ENCODE data around the gene PNLIPRP2. TPM values are rescaled to one million over a fixed set of nuclear protein-coding genes. Genes with fewer than 3 reads are reported as not detected.

PNLIPRP2 gene
- polyA plus RNA-seq, 1 donor, result not detected

DNA sequence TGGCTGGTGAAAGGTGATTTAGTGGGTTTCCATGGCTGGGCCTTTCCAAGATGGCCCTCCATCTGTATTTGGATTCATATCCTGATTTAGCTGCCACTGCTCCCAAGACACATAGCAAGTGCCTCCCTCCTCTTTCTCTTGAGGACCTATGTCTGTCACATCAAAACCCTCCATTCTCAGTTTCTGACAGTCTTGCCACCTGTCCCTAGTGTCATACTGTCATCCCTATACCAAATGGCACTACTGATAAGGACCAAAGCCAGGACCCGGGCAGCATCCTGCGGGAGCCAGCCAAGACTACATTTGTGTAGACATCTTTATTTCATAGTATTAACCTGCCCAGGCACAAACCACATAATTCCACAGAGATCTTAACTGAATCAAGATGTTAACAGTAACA is 34.8 kb downstream of the PNLIPRP2 start:
- DNase-seq, result no peak

DNA sequence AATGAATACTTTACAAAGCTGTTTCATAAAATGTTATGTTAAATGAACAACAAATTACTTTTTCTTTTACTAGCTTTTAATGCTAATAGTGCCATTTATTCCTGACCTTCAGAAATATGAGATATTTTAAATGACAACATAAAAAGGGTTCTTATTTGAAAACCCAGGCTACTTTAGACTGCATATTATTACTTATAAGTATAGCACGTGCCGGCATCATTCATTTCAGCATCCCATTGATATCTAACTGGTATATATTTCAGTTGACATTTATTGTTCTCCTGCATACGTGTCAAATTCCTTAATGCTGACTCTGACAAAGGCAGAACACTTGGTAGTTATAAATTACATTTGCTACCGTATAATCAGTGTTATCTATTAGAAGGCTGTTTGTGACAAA is 35.3 kb downstream of the PNLIPRP2 start:
- no peak for DNase-seq

DNA sequence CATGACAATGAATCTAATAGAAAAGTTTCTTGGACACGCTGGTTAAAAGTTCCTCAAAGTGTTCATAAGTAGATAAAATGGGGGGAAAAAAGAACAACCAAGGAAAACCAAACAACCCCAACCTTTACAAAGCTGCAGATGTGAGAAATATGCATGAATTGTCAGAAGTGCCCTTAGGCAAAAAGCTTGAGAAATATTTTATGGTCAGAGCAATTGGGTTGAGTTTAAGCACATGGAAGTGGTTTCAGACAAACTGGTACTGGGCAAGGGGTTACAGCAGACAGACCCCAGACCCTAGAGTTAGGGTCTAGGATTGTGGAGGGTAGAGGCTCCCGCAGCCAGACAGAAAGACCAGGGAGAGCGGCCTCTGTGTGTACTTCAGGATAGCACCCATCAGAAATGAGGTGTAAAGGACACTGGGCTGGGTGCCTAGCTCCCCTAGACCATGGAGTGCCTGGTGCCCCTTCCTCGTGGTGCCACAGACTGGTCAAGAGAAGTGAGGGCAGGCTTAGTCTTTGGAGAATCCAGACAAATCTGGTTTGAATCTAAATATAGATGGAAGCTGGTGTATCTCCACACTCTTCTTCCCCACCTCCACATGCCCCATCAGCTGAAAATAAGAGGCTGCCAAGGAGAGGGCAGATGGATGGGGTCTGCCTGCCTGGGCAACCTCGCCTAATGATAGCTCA is 37.3 kb downstream of the PNLIPRP2 start:
- DNase-seq, result no peak

DNA sequence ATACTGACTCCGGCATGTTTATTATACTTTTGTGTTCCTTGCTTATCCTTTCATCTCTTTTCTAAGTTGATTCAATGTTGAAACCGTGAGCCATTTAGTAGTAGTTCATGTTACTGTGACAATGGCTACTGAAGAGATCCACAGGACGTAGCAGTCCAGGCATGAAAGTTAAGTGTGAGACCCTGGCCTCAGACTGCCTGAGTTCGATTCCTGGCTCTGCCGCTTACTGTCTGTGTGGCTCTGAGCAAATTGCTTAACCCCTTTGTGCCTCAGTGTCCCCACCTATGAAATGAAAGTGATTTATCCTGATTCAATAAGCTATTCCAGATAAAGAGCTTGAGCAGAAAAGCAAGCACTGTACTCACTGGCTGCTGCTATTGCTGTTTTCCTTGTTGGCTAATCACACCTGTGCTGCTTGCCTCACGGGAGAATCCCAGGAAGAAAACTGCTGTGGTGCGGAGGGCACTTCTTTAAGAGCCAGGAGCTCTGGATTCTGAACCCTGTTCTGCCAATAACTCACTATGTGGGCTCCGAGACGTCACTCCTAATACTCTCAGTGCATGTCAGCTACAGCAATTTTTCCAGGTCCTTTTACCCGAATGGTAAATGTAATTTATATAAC is 38.4 kb downstream of the PNLIPRP2 start:
- no peak for DNase-seq

DNA sequence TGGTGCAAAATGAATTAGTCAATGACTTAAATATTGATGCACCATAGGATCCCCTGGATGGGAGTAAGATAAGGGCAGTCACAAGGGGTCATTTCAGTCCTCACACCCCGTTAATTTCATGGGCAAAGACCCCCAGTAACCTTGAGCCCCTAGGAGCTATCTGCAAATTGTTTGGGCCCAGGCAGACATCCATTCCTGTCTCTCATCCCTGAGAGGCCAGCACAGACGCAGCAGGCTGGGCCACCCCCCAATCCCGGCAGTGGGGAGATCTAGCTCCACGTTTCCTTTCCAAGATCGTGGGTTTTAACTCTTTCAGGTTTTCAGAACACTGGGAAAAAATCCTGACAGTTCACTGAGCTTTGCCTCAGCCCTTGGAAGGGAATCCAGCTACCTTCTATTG is 40.1 kb downstream of the PNLIPRP2 start:
- no peak for DNase-seq

DNA sequence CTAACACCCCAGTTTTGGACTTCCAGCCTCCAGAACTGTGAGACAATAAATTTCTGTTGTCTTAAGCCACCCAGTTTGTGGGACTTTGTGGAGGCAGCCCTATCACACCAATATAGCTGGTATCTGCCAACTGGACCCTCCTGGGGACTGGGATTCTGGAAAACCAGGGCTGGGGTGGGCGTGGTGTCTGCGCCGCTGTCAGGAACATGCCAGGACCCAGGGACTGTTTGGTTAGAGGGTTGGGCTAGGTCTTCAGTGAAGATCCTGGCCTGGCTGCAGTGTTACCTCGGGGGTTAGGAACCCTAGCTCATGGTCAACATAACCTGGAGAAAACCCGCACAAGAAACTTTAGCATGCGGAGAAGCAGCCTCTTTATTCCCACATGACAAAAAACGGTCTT is 42.6 kb downstream of the PNLIPRP2 start:
- no peak for DNase-seq

DNA sequence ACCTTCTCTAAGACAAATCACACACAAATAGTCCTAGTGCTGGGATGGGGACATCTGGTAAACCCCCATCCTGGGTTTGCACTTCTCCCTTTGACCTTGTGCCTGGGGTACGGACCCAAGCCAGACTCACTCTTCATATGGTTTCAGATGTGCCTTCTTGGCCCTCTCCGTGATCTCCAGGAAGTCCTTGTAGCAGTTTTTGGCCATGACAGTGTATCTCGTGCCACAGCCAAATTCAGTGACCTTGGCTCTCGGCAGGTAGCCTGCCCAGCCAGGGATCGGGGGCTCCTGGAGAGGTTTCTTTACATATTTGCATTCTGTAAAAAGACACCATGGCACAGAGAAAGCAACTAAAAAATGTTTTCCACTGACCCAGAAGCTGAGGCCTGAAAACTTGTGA is 43.9 kb downstream of the PNLIPRP2 start:
- DNase-seq, result no peak

DNA sequence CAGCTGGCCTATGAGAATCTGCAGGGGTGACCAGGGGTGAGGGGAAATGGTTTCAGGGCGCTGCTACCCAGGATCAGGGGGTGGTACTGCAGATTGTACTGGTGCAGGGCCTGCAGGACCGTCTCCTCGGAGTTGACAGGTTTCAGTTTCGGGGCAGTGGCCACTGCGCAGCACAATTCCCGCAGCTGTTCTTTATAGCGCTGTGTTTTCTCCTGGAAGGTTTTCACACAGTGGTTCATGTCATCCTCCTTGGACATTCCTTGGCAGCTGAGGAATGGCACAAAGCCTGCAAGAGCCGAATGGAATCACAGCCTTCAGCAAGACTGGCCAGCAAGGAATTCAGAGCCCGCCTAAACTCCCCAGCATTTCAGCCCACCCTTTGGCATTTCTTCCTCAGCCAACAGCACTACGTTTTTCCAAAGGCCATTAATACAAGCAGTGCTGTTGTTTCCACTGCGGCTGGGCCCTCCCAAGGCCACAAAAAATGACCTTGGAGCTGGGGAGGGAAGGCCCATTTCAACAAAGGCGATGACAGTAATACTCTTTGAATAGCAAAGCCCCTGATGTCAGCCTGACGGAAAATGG is 44.9 kb downstream of the PNLIPRP2 start:
- peak; percentile 77 for DNase-seq

DNA sequence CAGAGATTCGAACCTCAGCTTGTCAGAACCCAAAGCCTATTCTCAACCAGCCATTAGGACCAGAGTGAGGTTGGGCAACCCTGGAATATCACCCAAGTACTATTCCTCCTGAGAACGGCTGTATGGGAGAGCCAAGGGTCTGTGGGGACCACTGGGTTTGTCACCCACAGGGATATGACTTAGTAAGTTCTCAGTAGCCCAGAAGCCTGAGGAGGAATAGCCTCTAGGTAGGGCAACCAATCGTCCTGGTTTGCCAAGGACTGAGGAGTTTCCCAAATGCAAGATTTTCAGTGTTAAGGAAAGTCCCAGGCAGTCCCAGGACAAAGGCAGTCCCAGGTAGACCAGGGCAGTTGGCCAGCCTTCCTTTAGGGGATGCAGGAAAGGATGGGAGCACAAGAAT is 46.7 kb downstream of the PNLIPRP2 start:
- no peak for DNase-seq

DNA sequence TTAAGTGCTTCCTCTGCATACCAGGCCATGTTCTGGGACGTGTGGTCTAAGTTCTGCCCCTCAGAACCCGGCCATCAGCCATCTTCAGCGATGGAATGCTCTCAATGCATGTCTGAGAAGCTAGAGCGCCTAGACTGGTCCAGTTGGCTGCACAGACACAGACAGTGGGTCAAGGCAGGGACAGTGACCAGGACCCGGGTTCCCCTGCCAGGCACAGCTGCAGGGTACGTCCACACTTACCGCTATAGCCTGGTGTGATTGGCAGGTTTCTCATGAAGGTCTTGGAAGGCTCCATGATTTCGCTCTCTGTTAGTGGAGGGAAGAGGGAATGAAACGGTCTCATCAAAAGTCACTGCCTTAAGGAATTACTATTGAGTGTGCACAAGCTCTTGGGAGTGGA is 47.3 kb downstream of the PNLIPRP2 start:
- no peak for DNase-seq

DNA sequence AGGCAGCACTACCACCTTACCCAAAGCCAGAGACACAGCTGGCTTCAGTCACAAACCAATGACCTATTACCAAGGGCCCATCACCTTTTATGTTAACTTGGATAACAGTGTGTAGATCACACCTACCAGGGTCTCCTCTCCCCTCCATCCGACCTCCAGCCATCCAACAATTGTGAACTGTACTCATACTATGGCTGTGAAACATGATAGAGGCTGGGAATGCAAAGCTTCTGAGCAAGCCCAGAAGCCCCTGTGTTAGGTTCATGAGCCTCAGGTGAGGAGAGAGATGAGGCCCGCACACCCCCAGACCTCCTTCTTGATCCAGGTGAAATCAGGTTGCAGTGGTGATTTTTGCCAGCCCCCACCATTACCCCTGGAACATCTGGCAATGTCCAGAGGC is 47.7 kb downstream of the PNLIPRP2 start:
- no peak for DNase-seq

DNA sequence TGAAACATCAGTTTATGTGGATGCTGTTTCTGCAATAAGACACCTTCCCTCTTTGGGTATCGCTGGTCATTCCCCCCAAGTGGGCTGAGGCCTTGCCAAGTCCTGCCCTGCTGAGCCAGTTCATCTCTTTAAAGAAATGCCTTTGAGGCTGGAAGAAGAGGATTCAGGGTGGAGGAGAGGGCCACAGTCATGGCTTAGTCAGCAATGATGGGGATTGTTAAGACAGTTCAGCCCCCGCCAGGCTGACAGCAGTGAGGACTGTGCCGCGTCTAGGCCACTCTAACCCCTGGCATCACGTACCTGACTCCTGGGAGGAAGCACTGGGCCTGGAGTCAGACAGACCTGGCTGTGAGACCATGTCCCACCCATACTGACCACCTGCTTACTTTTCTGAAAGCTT is 48.3 kb downstream of the PNLIPRP2 start:
- no peak for DNase-seq

DNA sequence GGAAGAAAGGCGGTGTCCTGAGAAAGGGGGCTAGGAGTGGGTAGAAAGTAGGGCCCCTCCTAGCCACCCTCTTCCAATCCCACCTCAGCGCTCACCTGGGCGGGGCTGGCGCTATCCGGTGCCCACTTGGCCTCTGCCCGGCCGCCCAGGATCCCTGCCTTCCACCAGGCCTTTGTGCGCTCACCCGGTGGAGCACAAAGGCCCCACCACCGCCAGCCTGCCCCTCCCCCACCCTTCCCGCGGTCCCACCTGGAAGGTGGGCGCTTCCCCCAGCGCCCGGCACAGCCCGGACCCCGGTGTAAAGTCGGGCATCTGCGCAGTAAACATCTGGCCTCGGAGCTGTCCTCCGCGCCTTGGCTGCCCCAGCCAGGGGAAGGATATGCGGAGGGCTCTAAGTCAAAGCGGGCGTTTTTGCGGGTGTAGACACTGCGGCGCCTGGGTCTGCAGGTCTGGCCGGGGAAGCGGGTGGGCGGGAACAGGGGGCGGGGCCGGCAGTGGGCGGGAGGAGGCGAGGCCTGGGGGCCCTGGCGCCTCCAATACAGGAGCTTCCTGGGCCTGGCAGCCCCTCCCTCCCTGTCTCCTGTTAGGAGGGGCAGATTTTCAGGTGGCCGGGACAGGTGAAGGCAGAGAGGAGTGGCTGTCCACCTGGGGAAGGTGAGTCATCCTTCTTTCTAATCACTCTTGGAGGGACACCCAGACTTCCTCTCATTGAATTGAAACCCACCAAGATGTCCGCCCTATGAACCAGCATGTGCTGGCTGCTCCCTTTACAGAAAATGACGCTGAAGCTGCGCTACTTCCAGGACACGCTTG is 49.3 kb downstream of the PNLIPRP2 start:
- DNase-seq, result no peak

DNA sequence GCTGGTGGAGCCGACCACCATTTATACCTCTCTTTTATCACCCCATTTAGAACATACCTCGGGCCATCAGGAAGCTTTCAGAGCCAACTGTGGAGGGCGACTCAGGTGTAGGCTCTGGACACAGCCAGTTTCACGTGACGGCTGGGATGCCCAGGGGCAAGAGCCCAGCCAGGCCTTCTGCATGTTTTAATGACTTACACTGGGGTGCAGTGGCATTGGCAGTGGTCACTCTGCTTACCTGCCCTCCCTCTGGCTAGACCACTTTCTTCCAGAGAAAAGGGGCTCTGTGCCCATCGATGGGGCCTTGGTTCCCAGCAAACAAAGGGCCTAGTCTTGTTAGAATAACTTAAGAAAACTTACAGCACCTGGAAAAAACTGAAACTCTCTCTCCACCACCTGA is 50.0 kb downstream of the PNLIPRP2 start:
- no peak for DNase-seq

DNA sequence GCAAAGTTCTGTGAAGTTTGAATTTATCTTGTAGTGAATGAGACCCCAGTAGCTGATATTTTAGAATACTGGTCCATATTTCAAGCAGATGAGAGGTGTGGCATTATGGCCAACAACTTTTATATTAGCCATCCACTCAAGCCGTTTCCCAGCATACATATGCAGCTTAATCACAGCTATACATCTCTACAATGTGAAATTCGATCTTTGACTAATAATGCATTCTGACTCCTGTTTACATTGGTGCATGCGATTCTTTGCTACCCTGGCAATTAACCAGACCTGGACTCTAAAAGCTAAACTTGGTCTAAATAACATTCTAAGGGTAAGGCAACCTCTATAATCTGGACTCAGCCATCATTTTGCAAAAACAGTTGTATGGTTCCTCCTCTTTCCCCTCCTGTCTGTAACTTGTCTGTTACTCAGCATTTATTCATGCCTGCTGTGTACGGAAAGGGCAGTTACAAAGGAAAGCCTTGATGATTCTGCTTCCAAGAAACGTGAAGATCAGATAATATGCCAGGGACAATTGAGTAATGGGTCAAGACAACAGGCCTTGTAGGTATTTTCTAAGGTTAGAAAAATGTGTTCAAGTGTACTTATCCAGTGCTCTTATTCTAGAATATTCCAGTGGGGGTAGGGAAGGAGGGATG is 50.6 kb downstream of the PNLIPRP2 start:
- DNase-seq, result no peak

DNA sequence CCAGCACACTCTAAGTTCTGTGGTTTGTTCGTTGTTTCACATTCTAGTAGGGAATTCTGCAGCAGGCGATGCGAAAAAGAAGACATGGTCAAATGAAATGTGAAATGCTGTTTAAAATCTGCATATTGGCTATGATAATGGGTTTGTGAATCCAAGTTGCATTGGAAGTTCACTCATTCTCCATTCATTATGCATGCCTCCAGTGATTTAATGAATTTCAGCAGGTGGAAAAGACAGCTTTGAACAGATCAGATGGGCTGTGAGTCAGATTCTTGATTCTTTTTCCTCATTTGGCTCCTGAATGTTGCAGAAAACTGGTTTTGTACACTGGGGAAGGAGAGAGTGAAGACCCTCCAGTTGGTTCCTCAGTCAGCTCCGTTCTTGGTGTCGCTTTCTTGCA is 52.1 kb downstream of the PNLIPRP2 start:
- no peak for DNase-seq

DNA sequence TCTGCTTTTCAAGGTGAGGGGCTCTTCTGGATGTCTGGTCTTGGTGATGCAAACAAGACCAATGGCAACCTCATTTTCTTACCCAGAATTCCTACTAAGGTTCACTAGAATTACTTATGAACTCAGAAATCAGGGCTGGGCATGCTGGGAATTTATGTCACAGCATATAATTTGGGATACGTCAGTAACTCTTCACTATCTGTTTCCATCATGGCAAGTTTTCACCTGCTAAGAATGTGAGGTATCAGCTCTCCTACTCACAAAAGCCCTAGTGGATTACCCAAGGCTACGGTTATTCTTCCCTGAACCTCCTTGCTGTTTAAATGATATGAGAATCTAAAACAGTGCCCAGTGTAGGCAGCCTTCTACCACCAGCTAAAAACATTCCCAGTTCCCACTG is 53.1 kb downstream of the PNLIPRP2 start:
- DNase-seq, result no peak

DNA sequence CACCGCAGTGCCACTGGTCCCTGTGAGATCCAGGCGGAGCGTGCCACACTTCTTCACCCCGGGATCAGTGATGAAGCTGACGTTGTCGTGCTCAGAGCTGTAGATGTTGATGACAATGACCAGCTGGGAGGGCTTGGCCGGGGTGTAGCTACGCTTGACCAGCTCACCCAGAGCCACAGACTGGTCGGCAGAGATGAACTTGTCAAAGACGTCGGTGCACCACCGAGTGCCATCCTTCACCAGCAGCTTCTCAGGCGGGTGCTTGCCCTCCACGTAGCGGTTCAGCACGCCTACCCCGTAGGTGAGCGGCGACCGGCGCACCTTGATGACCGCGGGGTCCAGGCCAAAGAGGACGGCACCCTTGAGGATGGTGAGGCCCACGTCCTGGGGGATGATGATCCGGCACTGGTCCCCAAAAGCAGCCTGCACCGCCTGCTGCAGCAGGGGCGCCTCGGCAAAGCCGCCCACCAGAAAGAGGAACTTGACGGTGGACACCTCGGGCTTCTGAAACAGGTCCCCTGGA is 54.2 kb downstream of the PNLIPRP2 start:
- DNase-seq, result no peak

DNA sequence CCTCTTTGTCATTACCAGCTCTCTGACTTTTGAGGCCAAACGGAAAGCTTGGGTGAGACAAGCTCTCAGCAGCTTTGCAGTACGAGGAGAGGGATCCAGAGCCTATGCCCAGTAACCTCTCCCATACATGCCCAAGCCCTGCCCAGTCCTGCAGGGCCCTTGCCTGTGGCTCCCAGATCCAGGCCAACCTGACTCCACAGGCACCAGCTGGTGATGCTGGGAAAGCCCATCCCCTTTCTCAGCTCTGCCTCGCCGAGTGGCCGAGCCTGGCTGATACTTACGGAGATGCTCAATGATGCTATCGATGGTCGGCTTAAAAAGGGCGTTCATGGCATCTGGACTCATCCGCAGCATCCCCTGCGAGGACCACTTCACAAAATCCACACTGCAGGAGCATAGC is 55.4 kb downstream of the PNLIPRP2 start:
- DNase-seq, result no peak

DNA sequence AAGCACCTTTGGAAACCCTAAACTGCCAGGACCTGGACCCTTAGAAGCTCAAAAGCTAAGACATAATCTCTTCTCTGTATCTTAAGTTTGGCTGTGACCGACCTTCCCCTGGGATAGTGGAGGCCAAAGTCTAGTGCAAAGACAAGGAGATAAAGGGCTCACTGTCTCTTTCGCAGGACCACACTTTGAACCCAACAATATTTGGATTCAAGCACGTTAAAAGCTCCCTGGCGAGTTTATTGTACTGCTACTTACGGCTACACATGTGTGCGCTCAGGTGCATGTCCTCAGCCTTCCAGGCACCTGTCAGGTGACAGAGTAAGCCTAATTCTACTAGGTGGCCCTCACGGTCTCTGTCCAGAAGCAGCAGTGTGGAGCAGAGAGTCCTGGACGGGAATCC is 55.9 kb downstream of the PNLIPRP2 start:
- DNase-seq, result no peak

DNA sequence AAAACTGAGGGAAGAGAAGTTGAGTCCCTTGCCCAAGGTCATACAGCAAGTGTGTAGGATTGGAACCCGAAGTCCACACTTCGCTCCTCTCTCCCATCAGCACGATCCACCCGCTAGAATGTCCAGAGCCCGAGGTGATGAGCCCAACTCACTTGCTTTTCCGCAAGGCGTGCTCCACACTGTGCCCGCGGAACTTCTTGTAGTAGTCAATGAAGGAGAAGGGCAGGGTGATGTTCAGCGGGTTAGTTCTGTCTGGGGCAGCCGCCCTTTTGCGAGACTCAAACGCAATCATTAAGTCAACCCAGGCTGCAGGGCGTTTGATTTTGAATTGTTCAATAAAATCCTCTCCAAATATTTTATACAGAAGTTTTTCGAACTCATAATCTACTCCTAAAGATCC is 58.6 kb downstream of the PNLIPRP2 start:
- DNase-seq, result no peak

DNA sequence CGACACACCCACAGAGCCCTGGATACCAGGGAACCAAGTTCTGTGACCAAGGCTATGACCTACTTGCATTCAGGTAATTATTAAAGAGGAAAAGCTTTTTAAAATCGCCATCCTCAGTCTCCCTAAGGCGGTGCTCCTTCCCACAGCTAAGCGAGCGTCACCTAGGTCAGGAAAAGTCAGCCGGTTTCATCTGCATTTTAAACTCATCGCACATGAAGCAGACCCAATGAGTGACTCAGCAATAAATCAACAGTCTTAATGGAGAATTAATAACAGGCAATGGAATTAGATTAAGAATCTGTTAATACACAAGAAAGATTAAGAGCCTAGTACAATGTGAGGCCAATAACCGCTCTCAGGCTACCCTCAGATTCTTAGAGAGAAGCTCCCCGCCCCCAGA is 62.4 kb downstream of the PNLIPRP2 start:
- DNase-seq, result no peak

DNA sequence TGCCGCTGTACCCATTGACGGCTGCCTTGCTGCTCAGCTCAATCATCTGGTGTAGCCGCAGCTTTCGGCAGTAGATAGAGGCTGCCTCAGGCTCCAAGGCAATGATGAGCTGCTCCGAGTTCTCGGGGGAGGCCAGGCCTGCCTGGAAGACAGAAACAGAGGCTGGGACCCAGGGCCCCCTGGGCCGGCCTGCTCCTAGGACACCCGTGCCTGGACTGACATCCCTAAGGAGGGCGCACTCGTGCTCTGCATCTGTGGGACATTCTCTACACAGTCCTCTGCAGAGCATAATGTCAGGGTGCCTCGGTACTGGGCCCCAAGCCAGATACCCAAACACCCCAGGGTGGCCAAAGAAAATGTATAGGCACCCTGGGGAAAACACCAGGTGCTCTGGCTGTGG is 63.1 kb downstream of the PNLIPRP2 start:
- DNase-seq, result no peak
